ENCODE data around the gene CCL22.

The CCL22 gene

DNA sequence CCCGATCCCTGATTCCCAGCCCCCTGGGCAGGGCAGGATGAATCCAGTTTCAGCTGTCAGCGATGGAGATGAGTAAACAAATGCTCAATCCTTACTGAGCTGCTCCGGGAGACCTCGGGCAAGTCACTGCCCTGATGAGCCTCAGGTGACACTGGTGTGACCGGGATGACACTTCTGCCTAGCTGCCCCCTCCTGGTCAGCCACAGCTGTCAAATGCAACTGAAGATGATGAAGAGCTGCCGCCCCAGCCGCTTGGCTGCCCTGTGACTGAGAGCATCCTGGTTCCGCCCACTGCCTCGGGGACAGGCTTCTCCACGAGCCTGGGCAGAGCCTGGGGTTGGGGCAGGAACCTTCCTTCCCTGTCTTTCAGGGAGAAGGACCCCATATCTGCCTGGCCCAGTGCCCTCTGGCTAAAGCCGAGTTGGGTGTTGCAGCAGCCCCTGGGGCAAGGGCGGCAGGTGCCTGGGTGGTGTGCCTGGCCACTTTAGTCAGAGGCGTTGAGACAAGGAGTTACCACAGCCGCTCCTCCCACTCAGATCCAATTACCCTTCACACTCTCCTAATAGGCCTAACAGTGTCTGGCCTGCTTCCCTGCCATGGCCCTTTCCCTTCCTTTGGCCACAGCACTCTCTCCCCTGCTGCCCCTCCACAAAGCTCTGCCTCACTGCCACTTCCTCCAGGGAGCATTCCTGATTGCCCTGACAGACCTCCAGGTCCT lies 51.4 kb downstream of the CCL22 start:
- Histone ChIP-seq H3K4me3 (ENCODE audit: low read depth, low read length) (no peak overlapping the region), H3K4me1 (ENCODE audit: control insufficient read depth, insufficient read depth, low read length) (no peaks in the 10 kb centered on the region), H3K36me3 (ENCODE audit: control insufficient read depth in 2 of 2, insufficient read depth in 1 of 2, low read length in 2 of 2) (no peaks in the 10 kb centered on the region), H3K9me3 (ENCODE audit: control insufficient read depth, insufficient read depth, low read depth, low read length) (no peaks in the 10 kb centered on the region), H3K27ac (ENCODE audit: extremely low read depth, low read depth, low read length) (no peak overlapping the region)
- ChIA-PET POLR2A (interaction anchor here (0.7 to 1.1 kb wide), 2 partner anchors 18 to 37 kb away, joined by 3 to 4 read pairs; partner anchors contain the start of genes CIAPIN1 and COQ9), CTCF (interaction anchor here (0.8 to 2.4 kb wide), 2 partner anchors 110 kb away, joined by 5 to 8 read pairs; no protein-coding TSS in a partner anchor)
- TF ChIP-seq ZNF560 (tag by site-specific recombination; IDR thresholded peaks at IDR 0.05; ENCODE audit: borderline replicate concordance) (no peak), ZEB2 (tag by site-specific recombination; IDR thresholded peaks at IDR 0.05) (no peak), SP7 (tag by site-specific recombination; IDR thresholded peaks at IDR 0.05) (peak; percentile 71), ZNF324 (tag by site-specific recombination; IDR thresholded peaks at IDR 0.05) (no peak), ZNF830 (tag by site-specific recombination; IDR thresholded peaks at IDR 0.05; ENCODE audit: low read depth) (no peak), ZNF350 (tag by site-specific recombination; IDR thresholded peaks at IDR 0.05) (no peak), TRIM28 (IDR thresholded peaks at IDR 0.05; ENCODE audit: borderline replicate concordance, low read length) (no peak), EGR2 (tag by site-specific recombination; IDR thresholded peaks at IDR 0.05; ENCODE audit: low read depth) (peak; percentile 85), ZNF530 (tag by site-specific recombination; IDR thresholded peaks at IDR 0.05; ENCODE audit: low read depth) (peak; percentile 88; the same call in 1 of the 2 replicates), ZNF658 (tag by site-specific recombination; IDR thresholded peaks at IDR 0.05) (no peak), ZSCAN23 (tag by site-specific recombination; IDR thresholded peaks at IDR 0.05) (no peak), ZNF513 (tag by site-specific recombination; IDR thresholded peaks at IDR 0.05) (0 out of 2 replicates have a peak, but pooled peaks have one; percentile 20), GLIS1 (tag by site-specific recombination; IDR thresholded peaks at IDR 0.05) (no peak), ZNF76 (tag by site-specific recombination; IDR thresholded peaks at IDR 0.05; ENCODE audit: borderline replicate concordance, low read depth) (no peak), ZNF114 (tag by site-specific recombination; IDR thresholded peaks at IDR 0.05) (no peak), ZBTB20 (tag by site-specific recombination; IDR thresholded peaks at IDR 0.05) (no peak), ZFHX2 (tag by site-specific recombination; conservative IDR thresholded peaks at IDR 0.05) (peak; percentile 86), ZNF701 (tag by site-specific recombination; IDR thresholded peaks at IDR 0.05) (no peak), OSR2 (tag by site-specific recombination; IDR thresholded peaks at IDR 0.05) (no peak), ZNF335 (tag by site-specific recombination; conservative IDR thresholded peaks at IDR 0.05) (peak; percentile 39; the same call in 1 of the 2 replicates), ZNF19 (tag by site-specific recombination; IDR thresholded peaks at IDR 0.05; ENCODE audit: low read depth) (no peak), ZBTB17 (tag by site-specific recombination; IDR thresholded peaks at IDR 0.05) (0 out of 2 replicates have a peak, but pooled peaks have one; percentile 19), INSM2 (tag by site-specific recombination; IDR thresholded peaks at IDR 0.05) (no peak)
- TF ChIP-seq, protein P1, sequence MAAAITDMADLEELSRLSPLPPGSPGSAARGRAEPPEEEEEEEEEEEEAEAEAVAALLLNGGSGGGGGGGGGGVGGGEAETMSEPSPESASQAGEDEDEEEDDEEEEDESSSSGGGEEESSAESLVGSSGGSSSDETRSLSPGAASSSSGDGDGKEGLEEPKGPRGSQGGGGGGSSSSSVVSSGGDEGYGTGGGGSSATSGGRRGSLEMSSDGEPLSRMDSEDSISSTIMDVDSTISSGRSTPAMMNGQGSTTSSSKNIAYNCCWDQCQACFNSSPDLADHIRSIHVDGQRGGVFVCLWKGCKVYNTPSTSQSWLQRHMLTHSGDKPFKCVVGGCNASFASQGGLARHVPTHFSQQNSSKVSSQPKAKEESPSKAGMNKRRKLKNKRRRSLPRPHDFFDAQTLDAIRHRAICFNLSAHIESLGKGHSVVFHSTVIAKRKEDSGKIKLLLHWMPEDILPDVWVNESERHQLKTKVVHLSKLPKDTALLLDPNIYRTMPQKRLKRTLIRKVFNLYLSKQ (tag by site-specific recombination; IDR thresholded peaks at IDR 0.05; ENCODE audit: borderline replicate concordance), result no peak
- TF ChIP-seq, protein P2, sequence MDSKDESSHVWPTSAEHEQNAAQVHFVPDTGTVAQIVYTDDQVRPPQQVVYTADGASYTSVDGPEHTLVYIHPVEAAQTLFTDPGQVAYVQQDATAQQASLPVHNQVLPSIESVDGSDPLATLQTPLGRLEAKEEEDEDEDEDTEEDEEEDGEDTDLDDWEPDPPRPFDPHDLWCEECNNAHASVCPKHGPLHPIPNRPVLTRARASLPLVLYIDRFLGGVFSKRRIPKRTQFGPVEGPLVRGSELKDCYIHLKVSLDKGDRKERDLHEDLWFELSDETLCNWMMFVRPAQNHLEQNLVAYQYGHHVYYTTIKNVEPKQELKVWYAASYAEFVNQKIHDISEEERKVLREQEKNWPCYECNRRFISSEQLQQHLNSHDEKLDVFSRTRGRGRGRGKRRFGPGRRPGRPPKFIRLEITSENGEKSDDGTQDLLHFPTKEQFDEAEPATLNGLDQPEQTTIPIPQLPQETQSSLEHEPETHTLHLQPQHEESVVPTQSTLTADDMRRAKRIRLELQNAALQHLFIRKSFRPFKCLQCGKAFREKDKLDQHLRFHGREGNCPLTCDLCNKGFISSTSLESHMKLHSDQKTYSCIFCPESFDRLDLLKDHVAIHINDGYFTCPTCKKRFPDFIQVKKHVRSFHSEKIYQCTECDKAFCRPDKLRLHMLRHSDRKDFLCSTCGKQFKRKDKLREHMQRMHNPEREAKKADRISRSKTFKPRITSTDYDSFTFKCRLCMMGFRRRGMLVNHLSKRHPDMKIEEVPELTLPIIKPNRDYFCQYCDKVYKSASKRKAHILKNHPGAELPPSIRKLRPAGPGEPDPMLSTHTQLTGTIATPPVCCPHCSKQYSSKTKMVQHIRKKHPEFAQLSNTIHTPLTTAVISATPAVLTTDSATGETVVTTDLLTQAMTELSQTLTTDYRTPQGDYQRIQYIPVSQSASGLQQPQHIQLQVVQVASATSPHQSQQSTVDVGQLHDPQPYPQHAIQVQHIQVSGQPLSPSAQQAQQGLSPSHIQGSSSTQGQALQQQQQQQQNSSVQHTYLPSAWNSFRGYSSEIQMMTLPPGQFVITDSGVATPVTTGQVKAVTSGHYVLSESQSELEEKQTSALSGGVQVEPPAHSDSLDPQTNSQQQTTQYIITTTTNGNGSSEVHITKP (tag by site-specific recombination; IDR thresholded peaks at IDR 0.05), result no peak
- TF ChIP-seq, protein P3, sequence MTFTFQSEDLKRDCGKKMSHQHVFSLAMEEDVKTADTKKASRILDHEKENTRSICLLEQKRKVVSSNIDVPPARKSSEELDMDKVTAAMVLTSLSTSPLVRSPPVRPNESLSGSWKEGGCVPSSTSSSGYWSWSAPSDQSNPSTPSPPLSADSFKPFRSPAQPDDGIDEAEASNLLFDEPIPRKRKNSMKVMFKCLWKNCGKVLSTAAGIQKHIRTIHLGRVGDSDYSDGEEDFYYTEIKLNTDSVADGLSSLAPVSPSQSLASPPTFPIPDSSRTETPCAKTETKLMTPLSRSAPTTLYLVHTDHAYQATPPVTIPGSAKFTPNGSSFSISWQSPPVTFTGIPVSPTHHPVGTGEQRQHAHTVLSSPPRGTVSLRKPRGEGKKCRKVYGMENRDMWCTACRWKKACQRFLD (tag by site-specific recombination; IDR thresholded peaks at IDR 0.05), result no peak
- TF ChIP-seq, protein P4, sequence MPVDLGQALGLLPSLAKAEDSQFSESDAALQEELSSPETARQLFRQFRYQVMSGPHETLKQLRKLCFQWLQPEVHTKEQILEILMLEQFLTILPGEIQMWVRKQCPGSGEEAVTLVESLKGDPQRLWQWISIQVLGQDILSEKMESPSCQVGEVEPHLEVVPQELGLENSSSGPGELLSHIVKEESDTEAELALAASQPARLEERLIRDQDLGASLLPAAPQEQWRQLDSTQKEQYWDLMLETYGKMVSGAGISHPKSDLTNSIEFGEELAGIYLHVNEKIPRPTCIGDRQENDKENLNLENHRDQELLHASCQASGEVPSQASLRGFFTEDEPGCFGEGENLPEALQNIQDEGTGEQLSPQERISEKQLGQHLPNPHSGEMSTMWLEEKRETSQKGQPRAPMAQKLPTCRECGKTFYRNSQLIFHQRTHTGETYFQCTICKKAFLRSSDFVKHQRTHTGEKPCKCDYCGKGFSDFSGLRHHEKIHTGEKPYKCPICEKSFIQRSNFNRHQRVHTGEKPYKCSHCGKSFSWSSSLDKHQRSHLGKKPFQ (tag by site-specific recombination; IDR thresholded peaks at IDR 0.05), result no peak

All from HEK293 (cell line).